ENCODE measurements around the gene ATXN7L2.

DNA sequence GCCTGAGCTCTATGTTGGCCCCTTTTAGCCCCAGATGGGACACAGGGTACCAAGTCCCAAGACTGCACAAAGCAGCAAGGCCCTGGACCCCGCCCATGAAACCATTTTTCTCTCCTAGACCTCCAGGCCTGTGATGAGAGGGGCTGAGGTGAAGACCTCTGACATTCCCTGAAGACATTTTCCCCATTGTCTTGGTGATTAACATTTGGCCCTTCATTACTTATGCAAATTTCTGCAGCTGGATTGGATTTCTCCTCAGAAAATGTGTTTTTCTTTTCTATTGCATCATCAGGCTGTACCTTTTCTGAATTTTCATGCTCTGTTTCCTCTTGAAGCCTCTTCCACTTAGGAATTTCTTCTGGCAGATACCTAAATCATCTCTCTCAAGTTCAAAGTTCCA lies 49.2 kb upstream of the ATXN7L2 start:
- TF ChIP-seq CTCF (conservative IDR thresholded peaks at IDR 0.05 in 1 of 2, IDR thresholded peaks at IDR 0.05 in 1 of 2; ENCODE audit: extremely low read depth in 1 of 2, insufficient read depth in 1 of 2, low read depth in 1 of 2, low read length in 2 of 2) (no peak), EZH2 (IDR thresholded peaks at IDR 0.05; ENCODE audit: borderline replicate concordance, low read length) (no peak)
